Progenitor cell of endocrine pancreas (in vitro differentiated cells): Measurements from ENCODE around the gene FAM3A. TPM values are rescaled to one million over a fixed set of nuclear protein-coding genes. Genes with fewer than 3 reads are reported as not detected.

Experiments used
- DNase-seq: peaks from one replicate; pipeline ENCODE4 v3.0.0; 2021; ENCODE audit warnings: low spot score; ENCODE audit not compliant: unreplicated experiment
- H3K27ac Mint-ChIP-seq: 2 replicates; pipeline ENCODE4 v1.8.0; 2021; ENCODE audit warnings: mild to moderate bottlenecking, moderate library complexity, mixed read lengths
- H3K27me3 Mint-ChIP-seq: 2 replicates; pipeline ENCODE4 v1.8.0; 2021; ENCODE audit warnings: mixed read lengths
- H3K36me3 Mint-ChIP-seq: 2 replicates; pipeline ENCODE4 v1.8.0; 2022; ENCODE audit warnings: mixed read lengths; ENCODE audit not compliant: insufficient read depth
- H3K4me1 Mint-ChIP-seq: 2 replicates; pipeline ENCODE4 v1.8.0; 2021; ENCODE audit warnings: low read depth, mixed read lengths
- H3K4me3 Mint-ChIP-seq: 2 replicates; pipeline ENCODE4 v1.8.0; 2021; ENCODE audit warnings: low read depth, mild to moderate bottlenecking, moderate library complexity, mixed read lengths
- H3K9me3 Mint-ChIP-seq: 2 replicates; pipeline ENCODE4 v1.8.0; 2021; ENCODE audit warnings: low read depth, mixed read lengths
- total RNA-seq: library from RNA; stranded (reverse); gene quantifications from 2 replicates; pipeline ENCODE4 v1.2.1, GENCODE V29; 2021
- TF ChIP-seq, protein P1 (sequence below): fragments of 200-600 bp; sonication (generic); IDR thresholded peaks from one replicate; pipeline ENCODE4 v1.5.0; 2021; ENCODE audit warnings: antibody characterized with exemption, mild to moderate bottlenecking; ENCODE audit not compliant: unreplicated experiment

FAM3A gene
- total RNA-seq, 1 donor from 2014 or later, result 34.3 TPM

DNA sequence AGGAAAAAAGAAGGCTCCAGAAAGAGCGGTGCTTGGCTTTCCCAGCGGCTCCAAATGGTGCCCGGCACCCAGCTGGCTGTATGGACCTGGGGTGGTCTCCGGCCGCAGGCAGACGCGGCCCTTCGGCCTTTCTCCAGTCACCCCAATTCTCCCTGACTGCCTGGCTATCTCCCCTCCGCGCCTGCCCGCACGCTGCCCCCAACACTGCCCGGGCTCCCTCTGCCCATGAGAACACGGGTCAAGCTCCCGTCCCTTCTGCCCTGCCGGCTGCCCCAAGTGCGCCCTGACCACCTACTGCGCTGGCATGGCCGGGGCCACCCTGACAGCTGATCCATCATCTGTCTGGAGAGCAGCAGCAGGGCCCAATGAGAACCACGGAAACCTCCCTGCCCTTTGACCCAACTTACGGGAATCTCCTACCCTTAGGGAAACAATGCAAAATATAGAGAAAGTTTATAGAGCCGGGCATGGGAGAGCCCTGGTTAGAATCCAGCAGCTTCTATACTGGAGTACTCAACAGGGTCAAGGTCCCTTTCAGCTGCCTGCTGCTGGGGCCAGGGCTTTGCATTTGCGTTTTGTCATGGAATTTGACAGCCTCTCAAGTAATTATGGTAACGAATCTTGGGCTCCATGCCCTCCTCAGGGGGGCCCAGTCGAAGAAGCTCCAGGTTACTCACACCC, 1.2 kb upstream of the FAM3A start:
- peak overlapping the region; percentile 98 for H3K27ac Mint-ChIP-seq
- peaks cover 11% of the 10 kb centered on the region for H3K9me3 Mint-ChIP-seq
- TF ChIP-seq, protein P1, sequence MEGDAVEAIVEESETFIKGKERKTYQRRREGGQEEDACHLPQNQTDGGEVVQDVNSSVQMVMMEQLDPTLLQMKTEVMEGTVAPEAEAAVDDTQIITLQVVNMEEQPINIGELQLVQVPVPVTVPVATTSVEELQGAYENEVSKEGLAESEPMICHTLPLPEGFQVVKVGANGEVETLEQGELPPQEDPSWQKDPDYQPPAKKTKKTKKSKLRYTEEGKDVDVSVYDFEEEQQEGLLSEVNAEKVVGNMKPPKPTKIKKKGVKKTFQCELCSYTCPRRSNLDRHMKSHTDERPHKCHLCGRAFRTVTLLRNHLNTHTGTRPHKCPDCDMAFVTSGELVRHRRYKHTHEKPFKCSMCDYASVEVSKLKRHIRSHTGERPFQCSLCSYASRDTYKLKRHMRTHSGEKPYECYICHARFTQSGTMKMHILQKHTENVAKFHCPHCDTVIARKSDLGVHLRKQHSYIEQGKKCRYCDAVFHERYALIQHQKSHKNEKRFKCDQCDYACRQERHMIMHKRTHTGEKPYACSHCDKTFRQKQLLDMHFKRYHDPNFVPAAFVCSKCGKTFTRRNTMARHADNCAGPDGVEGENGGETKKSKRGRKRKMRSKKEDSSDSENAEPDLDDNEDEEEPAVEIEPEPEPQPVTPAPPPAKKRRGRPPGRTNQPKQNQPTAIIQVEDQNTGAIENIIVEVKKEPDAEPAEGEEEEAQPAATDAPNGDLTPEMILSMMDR, result no peak
- H3K4me3 Mint-ChIP-seq, result peak overlapping the region; percentile 63
- peaks cover 2% of the 10 kb centered on the region for H3K36me3 Mint-ChIP-seq
- H3K27me3 Mint-ChIP-seq, result no peaks in the 10 kb centered on the region
- H3K4me1 Mint-ChIP-seq, result peaks cover 13% of the 10 kb centered on the region
- no peak for DNase-seq

DNA sequence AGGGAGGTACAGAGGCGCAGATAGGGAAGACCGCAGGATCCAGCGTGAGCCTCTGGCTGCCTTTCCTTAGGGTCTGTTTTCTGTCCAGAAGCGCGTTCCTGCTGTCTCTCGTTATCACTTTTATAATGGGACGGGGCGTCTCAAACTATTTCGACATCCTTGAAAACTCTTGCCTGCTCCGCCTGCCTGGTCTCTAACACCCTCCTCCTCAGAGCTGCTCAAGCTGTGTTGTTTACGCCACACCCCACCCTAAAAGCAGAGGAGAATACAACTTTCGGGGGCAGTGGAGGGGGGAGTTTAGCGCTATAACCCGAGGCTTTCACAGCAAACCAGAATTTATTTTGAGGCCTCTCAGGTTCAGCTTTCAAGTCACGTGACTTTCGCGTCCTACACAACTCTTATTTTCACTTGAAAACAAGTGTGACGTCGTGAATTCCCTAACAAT, 646 bp upstream of the FAM3A start:
- no peak for DNase-seq
- H3K4me1 Mint-ChIP-seq, result peaks cover 13% of the 10 kb centered on the region

DNA sequence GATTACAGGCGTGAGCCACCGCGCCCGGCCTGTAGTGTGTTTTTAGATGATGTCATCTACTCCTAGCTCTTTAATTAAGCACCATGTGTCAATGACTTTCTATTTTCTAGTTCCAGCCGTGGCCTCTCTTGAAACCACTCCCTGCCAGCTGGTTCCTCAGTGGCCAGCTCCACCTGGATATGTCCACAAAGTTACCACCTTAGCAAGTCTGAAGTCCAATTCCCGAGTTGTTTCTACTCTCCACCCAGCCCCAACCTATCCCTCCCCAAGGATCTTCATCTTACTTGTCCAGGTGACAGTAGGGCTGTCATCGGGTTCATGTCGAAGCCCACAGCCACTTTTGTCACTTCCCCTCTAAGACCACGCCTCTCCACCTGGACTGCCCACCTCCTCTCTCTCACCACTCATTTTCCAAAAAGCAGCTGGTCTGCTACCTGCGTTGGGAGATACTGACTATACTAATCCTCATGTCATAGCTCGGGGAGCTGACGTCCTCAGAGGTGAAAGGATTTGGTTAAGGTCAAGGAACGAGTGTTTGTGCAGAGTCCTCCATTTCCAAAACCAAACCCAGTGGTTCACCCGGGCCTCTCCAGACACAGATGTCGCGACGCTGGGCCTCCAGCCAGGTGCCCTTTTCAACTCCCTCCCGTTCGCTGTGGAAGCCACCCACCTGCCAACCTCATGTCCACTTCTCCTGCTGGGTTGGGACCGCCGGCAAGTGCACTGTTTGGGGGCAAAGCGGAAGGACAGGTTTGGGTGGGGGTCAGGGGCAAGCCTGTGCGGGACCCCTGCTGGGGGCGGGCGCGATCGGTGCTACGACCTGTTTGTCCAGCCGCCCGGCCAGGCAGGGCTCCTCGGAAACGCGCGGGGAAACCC, 704 bp downstream of the FAM3A start:
- H3K27ac Mint-ChIP-seq, result peak overlapping the region; percentile 56

More for the DNA sequence above, 646 bp upstream of the FAM3A start:
- H3K4me3 Mint-ChIP-seq, result peak overlapping the region; percentile 72
- peak overlapping the region; percentile 98 for H3K27ac Mint-ChIP-seq
- no peaks in the 10 kb centered on the region for H3K27me3 Mint-ChIP-seq
- TF ChIP-seq, protein P1, result no peak
- H3K9me3 Mint-ChIP-seq, result peaks cover 11% of the 10 kb centered on the region
- H3K36me3 Mint-ChIP-seq, result peaks cover 2% of the 10 kb centered on the region

DNA sequence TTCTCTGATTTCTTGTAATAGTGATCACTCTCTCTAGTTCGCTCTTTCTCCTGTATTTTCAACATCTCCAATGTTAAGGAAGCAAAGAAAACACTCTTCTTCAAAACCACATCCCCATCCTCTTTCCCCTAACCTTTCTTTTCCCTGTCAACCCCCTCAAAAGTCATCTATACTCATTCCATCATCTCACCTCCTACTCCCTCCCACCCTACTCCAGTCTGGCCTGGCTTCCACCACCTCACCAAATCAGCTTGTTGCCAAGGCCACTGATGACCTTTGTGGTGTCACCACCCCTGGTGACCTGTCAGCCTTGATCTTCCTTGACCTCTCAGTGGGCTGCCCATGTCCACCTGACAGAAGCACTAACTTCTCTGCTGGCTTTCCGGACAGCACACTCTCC, 2.3 kb downstream of the FAM3A start:
- H3K36me3 Mint-ChIP-seq, result peaks cover 9% of the 10 kb centered on the region
- no peaks in the 10 kb centered on the region for H3K27me3 Mint-ChIP-seq
- DNase-seq, result no peak
- H3K27ac Mint-ChIP-seq, result no peak overlapping the region
- peaks cover 20% of the 10 kb centered on the region for H3K9me3 Mint-ChIP-seq
- H3K4me3 Mint-ChIP-seq, result no peak overlapping the region
- peaks cover 13% of the 10 kb centered on the region for H3K4me1 Mint-ChIP-seq
- TF ChIP-seq, protein P1, result no peak

More for the DNA sequence above, 704 bp downstream of the FAM3A start:
- H3K4me1 Mint-ChIP-seq, result peaks cover 13% of the 10 kb centered on the region
- no peak for DNase-seq
- peak overlapping the region; percentile 74 for H3K4me3 Mint-ChIP-seq
- no peaks in the 10 kb centered on the region for H3K27me3 Mint-ChIP-seq
- TF ChIP-seq, protein P1, result no peak
- H3K36me3 Mint-ChIP-seq, result peaks cover 4% of the 10 kb centered on the region
- H3K9me3 Mint-ChIP-seq, result peaks cover 11% of the 10 kb centered on the region

DNA sequence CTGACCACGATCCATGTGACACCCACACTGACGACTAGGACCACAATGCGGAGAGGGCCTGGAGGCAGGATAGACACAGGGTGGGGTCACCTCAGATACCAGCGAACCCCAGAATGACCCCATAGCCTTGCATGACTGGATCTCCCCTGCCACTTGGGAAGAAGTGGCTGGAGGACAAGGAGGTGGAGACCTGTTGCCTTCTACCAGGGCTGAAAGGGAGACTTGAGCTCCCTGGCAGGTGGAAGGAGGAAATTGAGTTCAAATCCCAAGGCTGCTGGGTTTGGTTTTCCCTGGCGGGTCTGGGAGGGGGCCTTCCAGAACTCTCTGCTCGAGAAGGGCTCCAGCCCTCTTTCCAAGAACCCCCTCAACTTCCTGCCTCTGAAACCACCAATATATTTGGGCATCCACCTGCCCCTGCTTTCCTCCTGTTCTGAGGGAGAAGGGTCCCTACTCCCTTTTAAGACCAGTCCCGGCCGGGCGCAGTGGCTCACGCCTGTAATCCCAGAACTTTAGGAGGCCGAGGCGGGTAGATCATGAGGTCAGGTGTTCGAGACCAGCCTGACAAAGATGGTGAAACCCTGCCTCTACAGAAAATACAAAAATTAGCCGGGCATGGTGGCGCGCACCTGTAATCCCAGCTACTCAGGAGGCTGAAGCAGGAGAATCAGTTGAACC, 3.0 kb downstream of the FAM3A start:
- peaks cover 11% of the 10 kb centered on the region for H3K4me1 Mint-ChIP-seq
- H3K9me3 Mint-ChIP-seq, result peaks cover 23% of the 10 kb centered on the region
- peaks cover 9% of the 10 kb centered on the region for H3K36me3 Mint-ChIP-seq
- TF ChIP-seq, protein P1, result no peak
- H3K4me3 Mint-ChIP-seq, result no peak overlapping the region
- no peak for DNase-seq
- no peak overlapping the region for H3K27ac Mint-ChIP-seq
- no peaks in the 10 kb centered on the region for H3K27me3 Mint-ChIP-seq
